IMR-90 (cell line): ENCODE measurements around the gene IL3RA. TPM values are rescaled to one million over a fixed set of nuclear protein-coding genes. Genes with fewer than 3 reads are reported as not detected.
A peak's percentile ranks its signal among the peaks of the same experiment; 100 is the strongest.

ENCODE experiments used
- ATAC-seq: fragments of 200-7000 bp; cut with Tn5 transposase; 2 replicates; pipeline ENCODE4 v1.9.1; 2020; ENCODE audit warnings: low read depth, mild to moderate bottlenecking, moderate library complexity
- BruUV-seq: library from RNA; stranded (reverse); fragments of 400-500 nt; replicated peaks from 2 replicates; lab custom pipeline; 2021; lab: Mats Ljungman, UMichigan
- CTCF ChIA-PET: fragments of 300-600 bp; formaldehyde crosslinking; extraction: SDS; loops from one replicate; lab custom pipeline; 2021; ENCODE audit warnings: antibody characterized with exemption; lab: Yijun Ruan, JAX
- POLR2A ChIA-PET: fragments of 300-600 bp; sonication (Branson Sonifier 250); formaldehyde crosslinking; loops from one replicate; lab custom pipeline; 2022; ENCODE audit warnings: antibody characterized with exemption; ENCODE audit not compliant: unreplicated experiment; lab: Charles Lee
- DNase-seq: peaks from one replicate; pipeline ENCODE4 v3.0.0; 2013
- H2AFZ ChIP-seq: replicated peaks from 2 replicates; pipeline ENCODE3; 2013; ENCODE audit warnings: low read length, mild to moderate bottlenecking; ENCODE audit not compliant: poor library complexity
- H2AK5ac ChIP-seq: 2 replicates; pipeline ENCODE4 v1.6.1; 2013; ENCODE audit warnings: low read depth, low read length, inconsistent platforms
- H2AK9ac ChIP-seq: replicated peaks from 2 replicates; pipeline ENCODE3; 2013; ENCODE audit warnings: mild to moderate bottlenecking, low read depth, low read length, moderate library complexity; ENCODE audit not compliant: poor library complexity
- H2BK120ac ChIP-seq: 2 replicates; pipeline ENCODE4 v1.6.1; 2013; ENCODE audit warnings: low read depth, low read length, inconsistent platforms
- H2BK15ac ChIP-seq: 3 replicates; pipeline ENCODE4 v1.6.1; 2013; ENCODE audit warnings: low read depth, low read length, inconsistent platforms
- H2BK20ac ChIP-seq: 2 replicates; pipeline ENCODE4 v1.6.1; 2013; ENCODE audit warnings: low read depth, mild to moderate bottlenecking, inconsistent platforms, low read length, moderate library complexity
- H2BK5ac ChIP-seq: 2 replicates; pipeline ENCODE4 v1.6.1; 2013; ENCODE audit warnings: mild to moderate bottlenecking, low read depth, low read length, inconsistent platforms; ENCODE audit not compliant: poor library complexity, severe bottlenecking
- H3K14ac ChIP-seq: replicated peaks from 2 replicates; pipeline ENCODE4 v1.6.1; 2013; ENCODE audit warnings: low read depth, low read length, inconsistent platforms
- H3K18ac ChIP-seq: 2 replicates; pipeline ENCODE4 v1.6.1; 2013; ENCODE audit warnings: low read depth, low read length, control low read depth
- H3K23ac ChIP-seq: 2 replicates; pipeline ENCODE4 v1.6.1; 2013; ENCODE audit warnings: low read depth, low read length, inconsistent platforms
- H3K27ac ChIP-seq: 2 replicates; pipeline ENCODE4 v1.5.1; 2013; ENCODE audit warnings: mild to moderate bottlenecking, control low read depth, low read length; ENCODE audit not compliant: insufficient read depth
- H3K27me3 ChIP-seq: 2 replicates; pipeline ENCODE4 v1.6.1; 2013; ENCODE audit warnings: low read length; ENCODE audit not compliant: control insufficient read depth, insufficient read depth
- H3K36me3 ChIP-seq: 2 replicates; pipeline ENCODE4 v1.6.1; 2013; ENCODE audit warnings: low read length, mixed read lengths; ENCODE audit not compliant: control insufficient read depth, insufficient read depth
- H3K4ac ChIP-seq: 2 replicates; pipeline ENCODE4 v1.6.1; 2013; ENCODE audit warnings: low read depth, low read length, inconsistent platforms
- H3K4me1 ChIP-seq: 2 replicates; pipeline ENCODE4 v1.6.1; 2013; ENCODE audit warnings: low read length, mixed read lengths; ENCODE audit not compliant: control insufficient read depth, insufficient read depth
- H3K4me2 ChIP-seq: 2 replicates; pipeline ENCODE4 v1.6.1; 2013; ENCODE audit warnings: low read depth, mild to moderate bottlenecking, control low read depth, low read length, moderate library complexity
- H3K4me3 ChIP-seq: 2 replicates; pipeline ENCODE4 v1.5.1; 2013; ENCODE audit warnings: low read depth, mild to moderate bottlenecking, control low read depth, low read length, moderate library complexity; ENCODE audit not compliant: insufficient read depth
- H3K56ac ChIP-seq: 2 replicates; pipeline ENCODE4 v1.6.1; 2013; ENCODE audit warnings: low read length, inconsistent platforms; ENCODE audit not compliant: insufficient read depth; ENCODE audit errors: extremely low read depth
- H3K79me1 ChIP-seq, 2 experiments: 2 replicates each; pipeline ENCODE4 v1.6.1; 2013; ENCODE audit warnings: low read length in 2 of 2, inconsistent platforms in 1 of 2, low read depth in 1 of 2
- H3K9ac ChIP-seq: 2 replicates; pipeline ENCODE4 v1.6.1; 2013; ENCODE audit warnings: low read depth, low read length, control low read depth
- H3K9me1 ChIP-seq: 2 replicates; pipeline ENCODE4 v1.6.1; 2013; ENCODE audit warnings: low read length, inconsistent platforms; ENCODE audit not compliant: insufficient read depth
- H3K9me3 ChIP-seq: 2 replicates; pipeline ENCODE4 v1.6.1; 2013; ENCODE audit warnings: low read length; ENCODE audit not compliant: control insufficient read depth, insufficient read depth
- H4K20me1 ChIP-seq: 2 replicates; pipeline ENCODE4 v1.6.1; 2013; ENCODE audit warnings: low read length, inconsistent platforms; ENCODE audit not compliant: insufficient read depth
- H4K5ac ChIP-seq: 2 replicates; pipeline ENCODE4 v1.6.1; 2013; ENCODE audit warnings: mild to moderate bottlenecking, low read depth, low read length, control low read depth
- H4K8ac ChIP-seq, 2 experiments: 2 replicates each; pipeline ENCODE4 v1.6.1; 2013; ENCODE audit warnings: low read depth in 2 of 2, low read length in 2 of 2, control low read depth in 1 of 2, inconsistent platforms in 1 of 2
- H4K91ac ChIP-seq: 2 replicates; pipeline ENCODE4 v1.6.1; 2013; ENCODE audit warnings: low read depth, low read length, inconsistent platforms; ENCODE audit not compliant: insufficient read depth
- BHLHE40 ChIP-seq: fragments of 150-350 bp; IDR thresholded peaks from 2 replicates; pipeline ENCODE4 v1.6.1; 2016; ENCODE audit warnings: mild to moderate bottlenecking, low read depth, low read length
- CEBPB ChIP-seq: IDR thresholded peaks from 2 replicates; pipeline ENCODE4 v1.6.1; 2012; ENCODE audit warnings: low read depth, low read length, improper control_type of control experiment
- CHD1 ChIP-seq: IDR thresholded peaks from 2 replicates; pipeline ENCODE4 v1.6.1; 2012; ENCODE audit warnings: low read depth, low read length, improper control_type of control experiment
- FOS ChIP-seq: fragments of 150-350 bp; IDR thresholded peaks from 2 replicates; pipeline ENCODE4 v1.6.1; 2016; ENCODE audit warnings: low read depth, low read length
- MAFK ChIP-seq: IDR thresholded peaks from 2 replicates; pipeline ENCODE4 v1.6.1; 2012; ENCODE audit warnings: low read depth, low read length, improper control_type of control experiment
- MAZ ChIP-seq: IDR thresholded peaks from 2 replicates; pipeline ENCODE4 v1.6.1; 2012; ENCODE audit warnings: low read depth, mild to moderate bottlenecking, low read length, improper control_type of control experiment, moderate library complexity, borderline replicate concordance
- MXI1 ChIP-seq: IDR thresholded peaks from 2 replicates; pipeline ENCODE4 v1.6.1; 2012; ENCODE audit warnings: low read depth, mild to moderate bottlenecking, low read length, moderate library complexity, borderline replicate concordance
- NFE2L2 ChIP-seq: fragments of 150-350 bp; IDR thresholded peaks from 2 replicates; pipeline ENCODE4 v1.6.1; 2016; ENCODE audit warnings: low read depth, mild to moderate bottlenecking, low read length
- POLR2A ChIP-seq: IDR thresholded peaks from 2 replicates; pipeline ENCODE4 v1.6.1; 2012; ENCODE audit warnings: mild to moderate bottlenecking, low read depth, low read length
- RAD21 ChIP-seq: IDR thresholded peaks from 2 replicates; pipeline ENCODE4 v1.6.1; 2012; ENCODE audit warnings: low read length, improper control_type of control experiment
- RCOR1 ChIP-seq: IDR thresholded peaks from 2 replicates; pipeline ENCODE4 v1.6.1; 2012; ENCODE audit warnings: mild to moderate bottlenecking, low read length, improper control_type of control experiment; ENCODE audit not compliant: insufficient replicate concordance
- RFX5 ChIP-seq: IDR thresholded peaks from 2 replicates; pipeline ENCODE4 v1.8.0; 2012; ENCODE audit warnings: low read depth, mild to moderate bottlenecking, low read length, moderate library complexity
- SMC3 ChIP-seq: fragments of 150-350 bp; IDR thresholded peaks from 2 replicates; pipeline ENCODE4 v1.6.1; 2016; ENCODE audit warnings: low read depth, mild to moderate bottlenecking, antibody characterized with exemption, low read length, moderate library complexity
- WGBS, 2 experiments: methylation state at CpG; one replicate each; pipeline versions ENCODE4 v1.1.5 to v1.1.7; 2013; ENCODE audit warnings: missing lambda C conversion rate in 2 of 2; ENCODE audit not compliant: insufficient read length in 1 of 2; ENCODE audit errors: extremely low coverage in 2 of 2; 5-methylcytosine and 5-hydroxymethylcytosine counted together
- dilution Hi-C: fragments of 300-500 bp; cut with HindIII; formaldehyde crosslinking; loops from one replicate; pipeline ENCODE4 v1.14.3; 2018; ENCODE audit warnings: low sequenced_read_pairs; ENCODE audit not compliant: unreplicated experiment
- in situ Hi-C: fragments of 300-500 bp; cut with MboI; formaldehyde crosslinking; loops from 3 replicates; pipeline ENCODE4 v1.14.3; 2019; ENCODE audit warnings: low sequenced_read_pairs, inconsistent platforms, mixed read lengths
- intact Hi-C: fragments of 100-400 bp; cut with micrococcal nuclease; formaldehyde crosslinking; loops from 2 replicates; pipeline ENCODE4 v1.10.0; 2022
- polyA plus RNA-seq, 3 experiments: library from polyadenylated mRNA; depleted of rRNA; stranded (reverse); fragments of >200 nt; gene quantifications; 2 replicates each; pipeline ENCODE4 v1.2.3, GENCODE V29; 2012; ENCODE audit warnings: low replicate concordance in 1 of 3
- total RNA-seq: library from RNA; depleted of rRNA; stranded (reverse); fragments of >200 nt; gene quantifications from 2 replicates; pipeline ENCODE4 v1.2.3, GENCODE V29; 2012
- TF ChIP-seq, protein P1 (sequence below): conservative IDR thresholded peaks from 2 replicates; pipeline ENCODE4 v1.5.1; 2012; ENCODE audit warnings: mild to moderate bottlenecking, low read depth, low read length, improper control_type of control experiment
- TF ChIP-seq, protein P2 (sequence below): fragments of 150-350 bp; IDR thresholded peaks from 2 replicates; pipeline ENCODE4 v1.6.1; 2016; ENCODE audit warnings: low read depth, mild to moderate bottlenecking, low read length, moderate library complexity, borderline replicate concordance
- TF ChIP-seq, protein P3 (sequence below): fragments of 150-350 bp; IDR thresholded peaks from 2 replicates; pipeline ENCODE4 v1.6.1; 2017; ENCODE audit warnings: mild to moderate bottlenecking, antibody characterized with exemption, low read length, low read depth

IL3RA gene
- total and polyA plus RNA-seq, 2 of the 4 experiments (the other 2 are of a cell fraction) = not detected

DNA sequence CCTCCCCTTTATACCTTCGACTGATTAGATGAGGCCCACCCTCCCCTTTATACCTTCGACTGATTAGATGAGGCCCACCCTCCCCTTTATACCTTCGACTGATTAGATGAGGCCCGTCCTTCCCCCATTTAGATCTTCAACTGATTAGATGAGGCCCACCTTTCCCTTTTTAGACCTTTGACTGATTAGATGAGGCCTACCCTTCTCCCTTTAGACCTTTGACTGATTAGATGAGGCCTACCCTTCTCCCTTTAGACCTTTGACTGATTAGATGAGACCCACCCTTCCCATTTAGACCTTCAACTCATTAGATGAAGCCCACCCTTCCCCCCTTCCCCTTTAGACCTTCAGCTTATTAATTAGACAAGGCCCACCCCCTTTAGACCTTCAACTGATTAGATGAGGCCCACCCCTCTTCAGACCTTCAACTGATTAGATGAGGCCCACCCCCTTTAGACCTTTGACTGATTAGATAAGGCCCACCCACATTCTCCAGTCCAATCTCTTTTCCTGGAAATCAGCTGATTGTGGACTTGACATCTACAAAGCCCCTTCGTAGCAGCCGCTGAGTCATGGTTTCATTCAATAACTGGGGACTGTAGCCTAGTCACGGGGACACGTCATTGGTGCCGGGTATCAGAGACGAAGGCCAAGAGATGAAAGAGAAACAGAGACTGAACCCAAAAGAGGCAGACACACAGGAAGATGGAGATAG, 28.8 kb upstream of the IL3RA start:
- no peak overlapping the region for H2AFZ ChIP-seq
- no peak overlapping the region for H3K18ac ChIP-seq
- intact Hi-C loops = no loop called here
- BruUV-seq = no TSS peak
- in situ Hi-C loops = no loop called here
- H2BK5ac ChIP-seq = no peak overlapping the region
- no peak overlapping the region for H2BK15ac ChIP-seq
- H2BK20ac ChIP-seq = no peak overlapping the region
- no peak overlapping the region for H3K56ac ChIP-seq
- H4K8ac ChIP-seq = no peak overlapping the region
- H3K9ac ChIP-seq = no peak overlapping the region
- H3K23ac ChIP-seq = no peak overlapping the region
- ATAC-seq (no peak), DNase-seq (no peak)
- peak overlapping the region; percentile 50 for H2AK9ac ChIP-seq
- ChIA-PET POLR2A (no interaction called here), CTCF (no interaction called here)
- H3K9me3 ChIP-seq = peaks cover 12% of the 10 kb centered on the region
- TF ChIP-seq, protein P1, sequence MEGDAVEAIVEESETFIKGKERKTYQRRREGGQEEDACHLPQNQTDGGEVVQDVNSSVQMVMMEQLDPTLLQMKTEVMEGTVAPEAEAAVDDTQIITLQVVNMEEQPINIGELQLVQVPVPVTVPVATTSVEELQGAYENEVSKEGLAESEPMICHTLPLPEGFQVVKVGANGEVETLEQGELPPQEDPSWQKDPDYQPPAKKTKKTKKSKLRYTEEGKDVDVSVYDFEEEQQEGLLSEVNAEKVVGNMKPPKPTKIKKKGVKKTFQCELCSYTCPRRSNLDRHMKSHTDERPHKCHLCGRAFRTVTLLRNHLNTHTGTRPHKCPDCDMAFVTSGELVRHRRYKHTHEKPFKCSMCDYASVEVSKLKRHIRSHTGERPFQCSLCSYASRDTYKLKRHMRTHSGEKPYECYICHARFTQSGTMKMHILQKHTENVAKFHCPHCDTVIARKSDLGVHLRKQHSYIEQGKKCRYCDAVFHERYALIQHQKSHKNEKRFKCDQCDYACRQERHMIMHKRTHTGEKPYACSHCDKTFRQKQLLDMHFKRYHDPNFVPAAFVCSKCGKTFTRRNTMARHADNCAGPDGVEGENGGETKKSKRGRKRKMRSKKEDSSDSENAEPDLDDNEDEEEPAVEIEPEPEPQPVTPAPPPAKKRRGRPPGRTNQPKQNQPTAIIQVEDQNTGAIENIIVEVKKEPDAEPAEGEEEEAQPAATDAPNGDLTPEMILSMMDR = no peak
- TF ChIP-seq NFE2L2 = no peak
- TF ChIP-seq, protein P2, sequence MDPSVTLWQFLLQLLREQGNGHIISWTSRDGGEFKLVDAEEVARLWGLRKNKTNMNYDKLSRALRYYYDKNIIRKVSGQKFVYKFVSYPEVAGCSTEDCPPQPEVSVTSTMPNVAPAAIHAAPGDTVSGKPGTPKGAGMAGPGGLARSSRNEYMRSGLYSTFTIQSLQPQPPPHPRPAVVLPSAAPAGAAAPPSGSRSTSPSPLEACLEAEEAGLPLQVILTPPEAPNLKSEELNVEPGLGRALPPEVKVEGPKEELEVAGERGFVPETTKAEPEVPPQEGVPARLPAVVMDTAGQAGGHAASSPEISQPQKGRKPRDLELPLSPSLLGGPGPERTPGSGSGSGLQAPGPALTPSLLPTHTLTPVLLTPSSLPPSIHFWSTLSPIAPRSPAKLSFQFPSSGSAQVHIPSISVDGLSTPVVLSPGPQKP = no peak
- TF ChIP-seq, protein P3, sequence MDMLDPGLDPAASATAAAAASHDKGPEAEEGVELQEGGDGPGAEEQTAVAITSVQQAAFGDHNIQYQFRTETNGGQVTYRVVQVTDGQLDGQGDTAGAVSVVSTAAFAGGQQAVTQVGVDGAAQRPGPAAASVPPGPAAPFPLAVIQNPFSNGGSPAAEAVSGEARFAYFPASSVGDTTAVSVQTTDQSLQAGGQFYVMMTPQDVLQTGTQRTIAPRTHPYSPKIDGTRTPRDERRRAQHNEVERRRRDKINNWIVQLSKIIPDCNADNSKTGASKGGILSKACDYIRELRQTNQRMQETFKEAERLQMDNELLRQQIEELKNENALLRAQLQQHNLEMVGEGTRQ = no peak
- TF ChIP-seq RCOR1 = no peak
- TF ChIP-seq POLR2A = no peak
- TF ChIP-seq RFX5 = no peak
- TF ChIP-seq RAD21 = no peak
- TF ChIP-seq FOS = no peak
- no peak for TF ChIP-seq CHD1
- no peak for TF ChIP-seq CEBPB
- TF ChIP-seq BHLHE40 = no peak
- TF ChIP-seq SMC3 = no peak
- no peak for TF ChIP-seq MAFK
- TF ChIP-seq MXI1 = no peak
- no peak for TF ChIP-seq MAZ
- H3K14ac ChIP-seq = no peak overlapping the region
- 88% methylated on average over 6 of the region's 10 CpGs; no CpG with 5 or more reads in 1 of the 2 experiments for WGBS, 2 experiments
- no peaks in the 10 kb centered on the region for H3K27me3 ChIP-seq
- no peak overlapping the region for H4K5ac ChIP-seq
- no peaks in the 10 kb centered on the region for H3K9me1 ChIP-seq
- no peak overlapping the region for H3K4me3 ChIP-seq
- H2AK5ac ChIP-seq = no peak overlapping the region
- H2BK120ac ChIP-seq = no peak overlapping the region
- no peaks in the 10 kb centered on the region for H3K4me1 ChIP-seq
- no peak overlapping the region for H4K91ac ChIP-seq
- no peaks in the 10 kb centered on the region for H3K36me3 ChIP-seq
- no peak overlapping the region for H3K4ac ChIP-seq
- dilution Hi-C loops = no loop called here
- H3K4me2 ChIP-seq = no peak overlapping the region
- no peaks in the 10 kb centered on the region for H3K79me1 ChIP-seq
- H3K27ac ChIP-seq = no peak overlapping the region
- no peaks in the 10 kb centered on the region for H4K20me1 ChIP-seq
